H1 (cell line): Measurements from ENCODE around the gene ZFP36L1. TPM values are rescaled to one million over a fixed set of nuclear protein-coding genes. Genes with fewer than 3 reads are reported as not detected.

Experiments used
- CTCF ChIA-PET: fragments of 300-600 bp; sonication (Branson Sonifier 250); formaldehyde crosslinking; loops from one replicate; lab custom pipeline; 2021; ENCODE audit not compliant: partially characterized antibody; lab: Charles Lee
- POLR2A ChIA-PET: fragments of 300-600 bp; sonication (Branson Sonifier 250); formaldehyde crosslinking; loops from one replicate; lab custom pipeline; 2021; ENCODE audit warnings: inconsistent platforms; ENCODE audit not compliant: partially characterized antibody; lab: Charles Lee
- DNase-seq, 2 experiments: peaks; one replicate each; pipeline versions ENCODE4 v3.0.0 to v3.0.0-alpha.2; 2010 to 2022; ENCODE audit warnings: low spot score in 2 of 2, low read depth in 1 of 2, mixed read lengths in 1 of 2
- FAIRE-seq: peaks from 2 replicates; lab custom pipeline; 2011; peaks lifted over from hg19 to GRCh38; lab: Jason Lieb, UNC
- H2AFZ ChIP-seq: 2 replicates; pipeline ENCODE4 v1.8.1; 2012; ENCODE audit warnings: low read length, inconsistent platforms
- H2AK5ac ChIP-seq: 2 replicates; pipeline ENCODE4 v1.6.1; 2013; ENCODE audit warnings: low read depth, low read length
- H2BK120ac ChIP-seq: replicated peaks from 2 replicates; pipeline ENCODE3; 2013; ENCODE audit warnings: low read depth, low read length, inconsistent platforms
- H2BK12ac ChIP-seq: 2 replicates; pipeline ENCODE4 v1.6.1; 2013; ENCODE audit warnings: low read depth, low read length
- H2BK15ac ChIP-seq: 2 replicates; pipeline ENCODE4 v1.6.1; 2013; ENCODE audit warnings: low read length
- H2BK20ac ChIP-seq: 2 replicates; pipeline ENCODE4 v1.6.1; 2013; ENCODE audit warnings: low read length
- H2BK5ac ChIP-seq: 2 replicates; pipeline ENCODE4 v1.6.1; 2013; ENCODE audit warnings: low read depth, low read length
- H3K14ac ChIP-seq: 2 replicates; pipeline ENCODE4 v1.6.1; 2013; ENCODE audit warnings: inconsistent platforms; ENCODE audit not compliant: insufficient read length
- H3K18ac ChIP-seq: 2 replicates; pipeline ENCODE4 v1.6.1; 2013; ENCODE audit warnings: low read length; ENCODE audit errors: extremely low read depth
- H3K23ac ChIP-seq: 2 replicates; pipeline ENCODE4 v1.6.1; 2013; ENCODE audit warnings: inconsistent platforms; ENCODE audit not compliant: insufficient read length
- H3K23me2 ChIP-seq: 2 replicates; pipeline ENCODE4 v1.6.1; 2013; ENCODE audit warnings: low read depth, low read length
- H3K27ac ChIP-seq: 2 replicates; pipeline ENCODE4 v1.6.1; 2011; ENCODE audit warnings: low read depth, low read length, inconsistent platforms
- H3K27me3 ChIP-seq, 4 experiments: replicated peaks in 1 of 4; 1 replicate in 1 of 4; 2 replicates in 3 of 4; pipeline versions ENCODE4 v1.6.1 to v1.8.1; 2011 to 2013; ENCODE audit warnings: low read length in 3 of 4, mild to moderate bottlenecking in 3 of 4, inconsistent platforms in 2 of 4, mixed read lengths in 2 of 4, moderate library complexity in 1 of 4; ENCODE audit not compliant: control insufficient read depth in 3 of 4, insufficient read depth in 3 of 4; ENCODE audit errors: extremely low read depth in 1 of 4
- H3K36me3 ChIP-seq, 4 experiments: 2 replicates each; pipeline versions ENCODE4 v1.6.1 to v1.8.1; 2011 to 2013; ENCODE audit warnings: mild to moderate bottlenecking in 4 of 4, low read length in 3 of 4, moderate library complexity in 2 of 4, control low read depth in 1 of 4, inconsistent platforms in 1 of 4; ENCODE audit not compliant: insufficient read depth in 4 of 4, control insufficient read depth in 2 of 4
- H3K4ac ChIP-seq: replicated peaks from 2 replicates; pipeline ENCODE3; 2013; ENCODE audit warnings: low read length, low read depth, mixed read lengths, inconsistent platforms; ENCODE audit not compliant: insufficient read length
- H3K4me1 ChIP-seq, 4 experiments: replicated peaks in 1 of 4; 1 replicate in 1 of 4; 2 replicates in 3 of 4; pipeline versions ENCODE4 v1.6.1 to v1.8.1; 2011 to 2013; ENCODE audit warnings: low read length in 3 of 4, inconsistent platforms in 2 of 4, mixed read lengths in 1 of 4; ENCODE audit not compliant: insufficient read depth in 4 of 4, control insufficient read depth in 3 of 4
- H3K4me2 ChIP-seq, 2 experiments: 2 replicates each; pipeline versions ENCODE4 v1.6.1 to v1.8.1; 2011 to 2013; ENCODE audit warnings: low read depth in 2 of 2, low read length in 2 of 2, control low read depth in 1 of 2, inconsistent platforms in 1 of 2, mild to moderate bottlenecking in 1 of 2; ENCODE audit not compliant: insufficient read depth in 1 of 2
- H3K4me3 ChIP-seq, 4 experiments: fragments of 200-600, 300-600 bp in 1 of 4; sonication (generic), shearing (Covaris generic), sonication (Bioruptor Twin) in 1 of 4; 2 replicates each; pipeline versions ENCODE4 v1.5.1 to v1.8.1; 2011 to 2016; ENCODE audit warnings: low read length in 4 of 4, low read depth in 3 of 4, control low read depth in 2 of 4, inconsistent platforms in 2 of 4, mild to moderate bottlenecking in 2 of 4, mixed read lengths in 1 of 4, moderate library complexity in 1 of 4; ENCODE audit not compliant: insufficient read depth in 2 of 4; ENCODE audit errors: extremely low read depth in 1 of 4
- H3K56ac ChIP-seq: replicated peaks from 2 replicates; pipeline ENCODE3; 2013; ENCODE audit warnings: low read depth, mild to moderate bottlenecking, mixed read lengths, low read length, inconsistent platforms; ENCODE audit not compliant: insufficient read length
- H3K79me1 ChIP-seq: 2 replicates; pipeline ENCODE4 v1.6.1; 2013; ENCODE audit warnings: low read depth, low read length, control low read depth
- H3K79me2 ChIP-seq, 2 experiments: 2 replicates each; pipeline versions ENCODE4 v1.6.1 to v1.8.1; 2012 to 2013; ENCODE audit warnings: low read length in 2 of 2, mild to moderate bottlenecking in 2 of 2, inconsistent platforms in 1 of 2; ENCODE audit not compliant: insufficient read depth in 2 of 2, control insufficient read depth in 1 of 2
- H3K9ac ChIP-seq, 4 experiments: replicated peaks in 1 of 4; 1 replicate in 1 of 4; 2 replicates in 3 of 4; pipeline versions ENCODE4 v1.6.1 to v1.8.1; 2011 to 2013; ENCODE audit warnings: low read depth in 3 of 4, low read length in 3 of 4, control low read depth in 2 of 4, mild to moderate bottlenecking in 2 of 4, moderate library complexity in 2 of 4, inconsistent platforms in 1 of 4; ENCODE audit errors: extremely low read depth in 1 of 4
- H3K9me3 ChIP-seq, 2 experiments: 2 replicates each; pipeline versions ENCODE4 v1.6.1 to v1.8.1; 2012 to 2013; ENCODE audit warnings: mild to moderate bottlenecking in 2 of 2, moderate library complexity in 2 of 2, control low read depth in 1 of 2, inconsistent platforms in 1 of 2, low read depth in 1 of 2, low read length in 1 of 2, mixed read lengths in 1 of 2; ENCODE audit not compliant: insufficient read depth in 2 of 2
- H4K20me1 ChIP-seq, 2 experiments: replicated peaks in 1 of 2; 2 replicates each; pipeline versions ENCODE3 to v1.8.1; 2011 to 2013; ENCODE audit warnings: inconsistent platforms in 2 of 2, low read length in 2 of 2, mild to moderate bottlenecking in 1 of 2; ENCODE audit not compliant: insufficient read depth in 2 of 2, control insufficient read depth in 1 of 2
- H4K5ac ChIP-seq: 2 replicates; pipeline ENCODE4 v1.6.1; 2013; ENCODE audit warnings: low read length, low read depth, mixed read lengths, inconsistent platforms; ENCODE audit not compliant: insufficient read length
- H4K8ac ChIP-seq: 2 replicates; pipeline ENCODE4 v1.8.0; 2013; ENCODE audit warnings: mild to moderate bottlenecking, moderate library complexity, low read length, inconsistent platforms; ENCODE audit not compliant: insufficient read depth; ENCODE audit errors: extremely low read depth
- H4K91ac ChIP-seq: replicated peaks from 2 replicates; pipeline ENCODE3; 2013; ENCODE audit warnings: low read length, mixed read lengths, inconsistent platforms; ENCODE audit not compliant: insufficient read length
- BCL11A ChIP-seq, 2 experiments: IDR thresholded peaks; one replicate each; pipeline ENCODE4 v1.6.1; 2011; ENCODE audit warnings: low read depth in 2 of 2, low read length in 2 of 2, mild to moderate bottlenecking in 2 of 2
- CEBPB ChIP-seq: IDR thresholded peaks from 2 replicates; pipeline ENCODE4 v1.6.1; 2012; ENCODE audit warnings: low read depth, low read length
- CTBP2 ChIP-seq: IDR thresholded peaks from 2 replicates; pipeline ENCODE4 v1.7.0; 2011; ENCODE audit warnings: borderline replicate concordance, mild to moderate bottlenecking, moderate library complexity, mixed read lengths, low read length; ENCODE audit not compliant: insufficient read depth, insufficient read length
- GABPA ChIP-seq: IDR thresholded peaks from 2 replicates; pipeline ENCODE4 v1.6.1; 2011; ENCODE audit warnings: mild to moderate bottlenecking, low read length, moderate library complexity, borderline replicate concordance; ENCODE audit not compliant: insufficient read depth
- HDAC6 ChIP-seq: IDR thresholded peaks from one replicate; pipeline ENCODE4 v1.7.1; 2012; ENCODE audit warnings: low read depth, mild to moderate bottlenecking, inconsistent platforms, low read length, moderate library complexity
- KDM4A ChIP-seq: IDR thresholded peaks from one replicate; pipeline ENCODE4 v1.7.1; 2012; ENCODE audit warnings: low read depth, mild to moderate bottlenecking, moderate library complexity, low read length, inconsistent platforms; ENCODE audit not compliant: severe bottlenecking
- SIRT6 ChIP-seq: IDR thresholded peaks from one replicate; pipeline ENCODE4 v1.7.1; 2012; ENCODE audit warnings: low read length, inconsistent platforms
- SP2 ChIP-seq: IDR thresholded peaks from 2 replicates; pipeline ENCODE4 v1.6.1; 2012; ENCODE audit warnings: mild to moderate bottlenecking, low read length, inconsistent platforms
- SP4 ChIP-seq: IDR thresholded peaks from 2 replicates; pipeline ENCODE4 v1.6.1; 2012; ENCODE audit warnings: low read length, inconsistent platforms
- SRF ChIP-seq: IDR thresholded peaks from 2 replicates; pipeline ENCODE4 v1.6.1; 2011; ENCODE audit warnings: mild to moderate bottlenecking, low read depth, low read length, moderate library complexity
- TBP ChIP-seq: IDR thresholded peaks from 2 replicates; pipeline ENCODE4 v1.6.1; 2011; ENCODE audit warnings: low read depth, low read length, improper control_type of control experiment
- WGBS, 2 experiments: shearing (Covaris generic) in 1 of 2; methylation state at CpG; one replicate each; pipeline versions ENCODE4 v1.1.6 to v1.1.7; 2013 to 2015; ENCODE audit warnings: low lambda C conversion rate in 2 of 2, mixed read lengths in 2 of 2, inconsistent platforms in 1 of 2, low coverage in 1 of 2, missing lambda C conversion rate in 1 of 2; ENCODE audit not compliant: insufficient replicate concordance in 2 of 2, insufficient coverage in 1 of 2, insufficient read length in 1 of 2; ENCODE audit errors: extremely low coverage in 1 of 2, missing lambda C conversion rate in 1 of 2; 5-methylcytosine and 5-hydroxymethylcytosine counted together
- polyA plus RNA-seq, 7 experiments: library from polyadenylated mRNA; depleted of rRNA in 3 of 7; stranded (reverse) in 5 of 7; unstranded in 2 of 7; fragments of >200 nt in 5 of 7; fragments of 200-250 nt in 2 of 7; gene quantifications; 1 replicate in 5 of 7; 2 replicates in 1 of 7; 4 replicates in 1 of 7; pipeline versions ENCODE4 v1.2.1 to v1.2.3, GENCODE V29; 2011 to 2013; ENCODE audit warnings: missing spikeins in 2 of 7, mixed read lengths in 2 of 7
- total RNA-seq: library from RNA; stranded (reverse); fragmentation: NEBNext Ultra II Directional; extraction: Animal tissue kit (Norgen Biotek cat#: 25700); gene quantifications from 2 replicates; pipeline ENCODE4 v1.2.1, GENCODE V29; 2021
- TF ChIP-seq, protein P1 (sequence below): IDR thresholded peaks from 2 replicates; pipeline ENCODE4 v1.6.1; 2012; ENCODE audit warnings: inconsistent platforms

The ZFP36L1 gene
- total and polyA plus RNA-seq, 2 of the 8 experiments (the other 6 are each of a cell fraction or from before 2014, with no cell fraction given), result 80.4 to 132 TPM

DNA sequence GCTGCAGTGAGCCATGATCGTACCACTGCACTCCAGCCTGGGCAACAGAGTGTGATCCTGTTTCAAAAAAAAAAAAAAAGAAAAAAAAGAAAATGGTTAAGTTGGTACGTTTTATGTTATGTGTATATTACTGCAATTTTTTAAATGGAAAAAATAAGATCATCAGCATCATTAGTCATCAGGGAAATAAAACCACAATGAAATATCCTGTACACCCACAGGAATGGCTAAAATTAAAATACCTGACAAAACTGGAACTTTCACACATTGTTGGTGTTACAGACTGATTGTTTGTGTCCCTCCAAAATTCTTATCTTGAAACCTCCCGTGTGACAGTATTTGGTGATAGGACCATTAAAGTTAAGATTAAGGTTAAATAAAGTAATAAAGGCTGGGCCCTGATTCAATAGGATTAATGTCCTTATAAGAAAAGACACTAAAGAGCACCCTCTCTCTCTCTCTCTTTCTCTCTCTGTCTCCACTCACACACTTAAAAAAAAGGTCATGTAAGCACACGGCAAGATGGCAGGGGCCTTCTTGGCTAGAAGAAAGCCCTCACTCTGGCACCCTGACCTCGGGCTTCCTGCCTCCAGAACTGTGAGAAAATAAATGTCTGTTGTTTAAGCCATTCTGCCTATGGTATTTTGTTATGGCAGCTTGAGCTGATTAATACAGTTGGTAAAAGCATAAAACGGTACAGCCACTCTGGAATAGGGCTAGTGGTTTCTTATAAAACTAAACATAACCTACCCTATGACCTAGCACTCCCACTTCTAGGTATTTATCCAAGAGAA is 48.3 kb upstream of the ZFP36L1 start:
- Histone ChIP-seq H4K8ac (no peak overlapping the region), H2AK5ac (no peak overlapping the region), H3K27me3 (no peaks in the 10 kb centered on the region), H2BK15ac (no peak overlapping the region), H2AFZ (no peak overlapping the region), H3K27ac (no peak overlapping the region), H3K18ac (no peak overlapping the region), H3K79me1 (no peaks in the 10 kb centered on the region), H3K23me2 (peaks cover 5% of the 10 kb centered on the region; the same call in 1 of the 2 replicates), H3K14ac (no peak overlapping the region), H3K4me3 (no peak overlapping the region), H2BK120ac (no peak overlapping the region), H3K4me1 (peaks cover 0 to 6% (median 3%) of the 10 kb centered on the region in 4 experiments; a peak in 5 of 7 replicates), H2BK5ac (no peak overlapping the region), H3K36me3 (no peaks in the 10 kb centered on the region), H3K4me2 (no peak overlapping the region), H4K91ac (no peak overlapping the region), H3K56ac (no peak overlapping the region), H2BK12ac (no peak overlapping the region), H3K9me3 (no peaks in the 10 kb centered on the region), H2BK20ac (no peak overlapping the region), H4K5ac (no peak overlapping the region), H3K23ac (no peak overlapping the region), H3K4ac (no peak overlapping the region), H3K79me2 (no peaks in the 10 kb centered on the region), H3K9ac (no peak overlapping the region), H4K20me1 (no peaks in the 10 kb centered on the region)
- 91 to 100% methylated on average over 1 to 6 of the region's 6 CpGs for WGBS, 2 experiments
- FAIRE-seq, result no peak
- DNase-seq, result no peak
- CTCF ChIA-PET, result interaction anchor here (1.1 to 5.8 kb wide), 2 partner anchors 13 to 16 kb away, joined by 3 to 47 read pairs; no protein-coding TSS in a partner anchor
- POLR2A ChIA-PET, result interaction anchor here (0.6 kb wide), 1 partner anchor 667 kb away, joined by 3 read pairs; no protein-coding TSS in a partner anchor
- TF ChIP-seq BCL11A (IDR thresholded peaks at IDR 0.05; ENCODE audit: low read depth in 2 of 2, low read length in 2 of 2) (no peak), HDAC6 (no peak), CTBP2 (no peak), TBP (no peak), SRF (no peak), SP4 (no peak), CEBPB (no peak), SP2 (no peak), GABPA (no peak), SIRT6 (no peak), KDM4A (no peak)
- TF ChIP-seq, protein P1, sequence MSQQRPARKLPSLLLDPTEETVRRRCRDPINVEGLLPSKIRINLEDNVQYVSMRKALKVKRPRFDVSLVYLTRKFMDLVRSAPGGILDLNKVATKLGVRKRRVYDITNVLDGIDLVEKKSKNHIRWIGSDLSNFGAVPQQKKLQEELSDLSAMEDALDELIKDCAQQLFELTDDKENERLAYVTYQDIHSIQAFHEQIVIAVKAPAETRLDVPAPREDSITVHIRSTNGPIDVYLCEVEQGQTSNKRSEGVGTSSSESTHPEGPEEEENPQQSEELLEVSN, result no peak
